ENCODE results near the gene GOLGA6L7. TPM values are rescaled to one million over a fixed set of nuclear protein-coding genes. Genes with fewer than 3 reads are reported as not detected.

GOLGA6L7 gene
- total RNA-seq, 1 donor from 2014 or later: not detected

Other genes starting within 250 kb of the GOLGA6L7 start
- 0.25 TPM for gene GOLGA8M, start 136.2 kb downstream of the GOLGA6L7 start, total RNA-seq
- 91.7 TPM for gene APBA2, start 37.3 kb upstream of the GOLGA6L7 start, total RNA-seq